ENCODE measurements around the gene TNFSF15. TPM values are rescaled to one million over a fixed set of nuclear protein-coding genes. Genes with fewer than 3 reads are reported as not detected.

The TNFSF15 gene
- total and polyA plus RNA-seq, 4 donors = 2.0 to 24.5 (median 4.2) TPM

DNA sequence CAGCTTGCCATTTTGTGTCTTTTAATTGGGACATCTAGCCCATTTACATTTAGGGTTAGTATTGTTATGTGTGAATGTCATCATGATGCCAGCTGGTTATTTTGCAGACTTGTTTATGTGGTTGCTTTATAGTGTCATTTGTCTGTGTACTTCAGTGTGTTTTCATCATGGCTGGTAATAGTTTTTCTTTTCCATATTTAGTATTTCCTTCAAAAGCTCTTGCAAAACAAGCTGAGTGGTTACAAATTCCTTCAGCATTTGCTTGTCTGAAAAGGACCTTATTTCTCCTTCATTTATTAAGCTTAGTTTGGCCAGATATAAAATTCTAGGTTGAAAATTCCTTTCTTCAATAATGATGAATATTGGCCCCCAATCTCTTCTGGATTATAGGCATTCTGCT is 28.5 kb upstream of the TNFSF15 start:
- Histone ChIP-seq H3K27me3 (ENCODE audit: control insufficient read depth in 3 of 3, insufficient read depth in 3 of 3, low read length in 2 of 3) (no peaks in the 10 kb centered on the region), H3K36me3 (ENCODE audit: control insufficient read depth in 4 of 4, insufficient read depth in 4 of 4, low read length in 4 of 4) (no peaks in the 10 kb centered on the region), H3K9me3 (ENCODE audit: control insufficient read depth in 4 of 4, insufficient read depth in 3 of 4, low read length in 3 of 4) (peaks cover 0 to 3% (median 1%) of the 10 kb centered on the region in 4 donors), H3K4me3 (no peak overlapping the region), H3K9ac (ENCODE audit: insufficient read depth in 1 of 2, low read length in 2 of 2) (no peak overlapping the region), H3K27ac (ENCODE audit: low read depth in 1 of 2, low read length in 1 of 2) (no peak overlapping the region), H3K4me1 (ENCODE audit: control insufficient read depth in 5 of 5, insufficient read depth in 5 of 5, low read length in 5 of 5) (no peaks in the 10 kb centered on the region)
- TF ChIP-seq, protein P1, sequence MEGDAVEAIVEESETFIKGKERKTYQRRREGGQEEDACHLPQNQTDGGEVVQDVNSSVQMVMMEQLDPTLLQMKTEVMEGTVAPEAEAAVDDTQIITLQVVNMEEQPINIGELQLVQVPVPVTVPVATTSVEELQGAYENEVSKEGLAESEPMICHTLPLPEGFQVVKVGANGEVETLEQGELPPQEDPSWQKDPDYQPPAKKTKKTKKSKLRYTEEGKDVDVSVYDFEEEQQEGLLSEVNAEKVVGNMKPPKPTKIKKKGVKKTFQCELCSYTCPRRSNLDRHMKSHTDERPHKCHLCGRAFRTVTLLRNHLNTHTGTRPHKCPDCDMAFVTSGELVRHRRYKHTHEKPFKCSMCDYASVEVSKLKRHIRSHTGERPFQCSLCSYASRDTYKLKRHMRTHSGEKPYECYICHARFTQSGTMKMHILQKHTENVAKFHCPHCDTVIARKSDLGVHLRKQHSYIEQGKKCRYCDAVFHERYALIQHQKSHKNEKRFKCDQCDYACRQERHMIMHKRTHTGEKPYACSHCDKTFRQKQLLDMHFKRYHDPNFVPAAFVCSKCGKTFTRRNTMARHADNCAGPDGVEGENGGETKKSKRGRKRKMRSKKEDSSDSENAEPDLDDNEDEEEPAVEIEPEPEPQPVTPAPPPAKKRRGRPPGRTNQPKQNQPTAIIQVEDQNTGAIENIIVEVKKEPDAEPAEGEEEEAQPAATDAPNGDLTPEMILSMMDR (IDR thresholded peaks at IDR 0.05; ENCODE audit: control extremely low read depth, extremely low read depth) = no peak
- ATAC-seq (ENCODE audit: insufficient read depth, low FRiP score) = no peak
- no peak for DNase-seq

DNA sequence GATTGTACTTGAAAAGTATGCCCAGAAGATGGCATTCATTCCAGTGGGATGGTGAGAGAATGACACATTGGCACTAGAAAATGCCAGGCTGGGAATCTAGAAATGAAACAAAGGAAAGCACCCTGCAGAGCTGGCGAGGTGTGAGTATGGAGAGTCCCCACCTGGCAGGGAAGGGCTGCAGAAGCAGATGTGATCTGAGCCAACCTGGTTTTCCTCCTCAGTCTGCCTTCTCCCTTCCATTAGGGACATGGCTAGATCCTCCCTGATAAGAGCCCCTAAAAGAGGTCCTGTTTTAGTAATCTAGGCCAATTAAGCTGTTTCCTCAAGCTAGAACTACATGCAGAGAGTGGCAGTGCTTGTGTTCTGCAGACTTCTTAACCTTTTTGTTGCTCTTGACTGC is 24.7 kb upstream of the TNFSF15 start:
- ATAC-seq (ENCODE audit: insufficient read depth, low FRiP score) = no peak
- H3K27me3 ChIP-seq (ENCODE audit: control insufficient read depth in 3 of 3, insufficient read depth in 3 of 3, low read length in 2 of 3) = no peaks in the 10 kb centered on the region
- no peak overlapping the region for H3K4me3 ChIP-seq
- WGBS, 2 donors = 74 to 89% methylated on average over 1 of the region's 1 CpG
- TF ChIP-seq, protein P1 (IDR thresholded peaks at IDR 0.05; ENCODE audit: control extremely low read depth, extremely low read depth) = no peak
- H3K36me3 ChIP-seq (ENCODE audit: control insufficient read depth in 4 of 4, insufficient read depth in 4 of 4, low read length in 4 of 4) = no peaks in the 10 kb centered on the region
- no peak overlapping the region for H3K9ac ChIP-seq (ENCODE audit: insufficient read depth in 1 of 2, low read length in 2 of 2)
- no peak overlapping the region for H3K27ac ChIP-seq (ENCODE audit: low read depth in 1 of 2, low read length in 1 of 2)
- H3K4me1 ChIP-seq (ENCODE audit: control insufficient read depth in 5 of 5, insufficient read depth in 5 of 5, low read length in 5 of 5) = no peaks in the 10 kb centered on the region
- no peak for DNase-seq
- no peaks in the 10 kb centered on the region for H3K9me3 ChIP-seq (ENCODE audit: control insufficient read depth in 4 of 4, insufficient read depth in 3 of 4, low read length in 3 of 4)

DNA sequence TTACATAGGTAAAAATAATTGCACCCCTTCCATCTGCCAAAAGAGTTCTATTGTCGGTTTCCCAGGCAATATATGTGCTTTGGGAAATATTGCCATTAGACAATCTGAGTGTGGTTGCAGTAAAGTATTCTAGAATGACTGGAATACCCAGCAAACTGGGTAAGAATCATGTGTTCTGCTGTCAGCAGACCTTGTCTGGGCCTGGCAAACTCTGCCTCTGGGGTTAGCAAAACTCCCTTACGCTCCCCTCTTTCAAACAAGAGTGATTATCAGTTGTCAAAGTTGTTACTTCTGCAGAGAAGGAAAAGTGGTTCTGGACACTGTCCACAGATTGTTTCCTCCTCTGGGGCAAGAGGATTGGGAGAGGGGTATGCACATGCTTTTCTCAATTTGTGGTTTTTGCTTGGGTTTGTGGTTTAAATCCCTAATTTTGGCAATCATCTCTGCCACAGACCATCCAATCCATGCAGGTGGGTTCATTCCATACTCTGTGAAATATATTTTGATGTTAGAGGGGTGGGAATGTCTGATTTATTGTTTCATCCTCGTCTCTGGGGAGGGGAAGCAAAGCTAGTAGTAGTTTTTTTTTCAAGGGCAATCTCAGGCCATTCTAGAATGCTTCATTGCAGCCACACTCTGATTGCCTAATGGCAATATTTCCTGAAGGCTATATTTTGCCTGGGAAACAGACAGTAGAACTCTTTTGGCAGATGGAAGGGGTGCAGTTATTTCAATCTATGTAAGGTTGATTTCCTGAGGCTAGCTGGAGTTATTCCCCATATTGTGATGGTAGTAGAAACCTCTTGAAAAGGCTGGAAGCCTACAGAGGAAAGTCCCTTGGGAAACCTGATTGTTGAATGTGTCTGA is 24.0 kb upstream of the TNFSF15 start:
- 67% methylated on average over 3 of the region's 3 CpGs for WGBS, 2 donors
- no peaks in the 10 kb centered on the region for H3K36me3 ChIP-seq (ENCODE audit: control insufficient read depth in 4 of 4, insufficient read depth in 4 of 4, low read length in 4 of 4)
- no peak overlapping the region for H3K27ac ChIP-seq (ENCODE audit: low read depth in 1 of 2, low read length in 1 of 2)
- H3K4me3 ChIP-seq = no peak overlapping the region
- H3K9me3 ChIP-seq (ENCODE audit: control insufficient read depth in 4 of 4, insufficient read depth in 3 of 4, low read length in 3 of 4) = no peaks in the 10 kb centered on the region
- no peaks in the 10 kb centered on the region for H3K4me1 ChIP-seq (ENCODE audit: control insufficient read depth in 5 of 5, insufficient read depth in 5 of 5, low read length in 5 of 5)
- H3K27me3 ChIP-seq (ENCODE audit: control insufficient read depth in 3 of 3, insufficient read depth in 3 of 3, low read length in 2 of 3) = no peaks in the 10 kb centered on the region
- DNase-seq (no peak), ATAC-seq (ENCODE audit: insufficient read depth, low FRiP score) (no peak)
- TF ChIP-seq, protein P1 (IDR thresholded peaks at IDR 0.05; ENCODE audit: control extremely low read depth, extremely low read depth) = no peak
- no peak overlapping the region for H3K9ac ChIP-seq (ENCODE audit: insufficient read depth in 1 of 2, low read length in 2 of 2)

DNA sequence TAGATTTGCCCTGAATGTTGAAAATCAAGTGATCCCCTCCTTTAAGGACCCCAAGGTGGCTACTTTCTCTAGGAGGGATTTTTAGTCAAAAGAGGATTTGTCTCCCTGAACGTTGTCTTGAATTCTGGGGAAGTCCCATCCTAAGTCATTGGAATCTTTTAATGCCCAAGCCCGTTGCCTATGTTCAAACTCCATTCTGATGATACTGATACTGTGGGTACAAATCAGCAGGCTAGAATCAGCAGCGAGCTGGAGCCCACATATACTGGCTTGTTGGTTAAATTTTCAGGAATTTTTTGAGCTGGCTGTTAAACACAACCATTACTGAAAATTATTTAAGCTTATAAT is 22.4 kb upstream of the TNFSF15 start:
- 85 to 86% methylated on average over 3 of the region's 3 CpGs for WGBS, 2 donors
- ATAC-seq (ENCODE audit: insufficient read depth, low FRiP score) = no peak
- no peak overlapping the region for H3K4me3 ChIP-seq
- no peaks in the 10 kb centered on the region for H3K36me3 ChIP-seq (ENCODE audit: control insufficient read depth in 4 of 4, insufficient read depth in 4 of 4, low read length in 4 of 4)
- no peaks in the 10 kb centered on the region for H3K27me3 ChIP-seq (ENCODE audit: control insufficient read depth in 3 of 3, insufficient read depth in 3 of 3, low read length in 2 of 3)
- TF ChIP-seq, protein P1 (IDR thresholded peaks at IDR 0.05; ENCODE audit: control extremely low read depth, extremely low read depth) = no peak
- H3K4me1 ChIP-seq (ENCODE audit: control insufficient read depth in 5 of 5, insufficient read depth in 5 of 5, low read length in 5 of 5) = no peaks in the 10 kb centered on the region
- H3K9me3 ChIP-seq (ENCODE audit: control insufficient read depth in 4 of 4, insufficient read depth in 3 of 4, low read length in 3 of 4) = no peaks in the 10 kb centered on the region
- H3K27ac ChIP-seq (ENCODE audit: low read depth in 1 of 2, low read length in 1 of 2) = no peak overlapping the region
- DNase-seq = no peak
- H3K9ac ChIP-seq (ENCODE audit: insufficient read depth in 1 of 2, low read length in 2 of 2) = no peak overlapping the region
